Suprapubic skin (tissue), 4 donors: ENCODE data around the gene SEMA6A.

ENCODE experiments used
- EP300 ChIP-seq: sonication (generic); formaldehyde crosslinking; IDR thresholded peaks from one replicate; pipeline ENCODE4 v1.6.1; 2017; ENCODE audit warnings: antibody characterized with exemption
- POLR2A ChIP-seq, 2 donors: fragments of 450-650 bp; IDR thresholded peaks; one replicate each; pipeline ENCODE4 v1.6.1; 2017; ENCODE audit warnings: antibody characterized with exemption in 2 of 2, mild to moderate bottlenecking in 2 of 2, moderate library complexity in 2 of 2
- POLR2AphosphoS5 ChIP-seq, 3 donors: sonication (generic); formaldehyde crosslinking; IDR thresholded peaks; one replicate each; pipeline ENCODE4 v1.6.1; 2017; ENCODE audit warnings: antibody characterized with exemption in 3 of 3
- TF ChIP-seq, protein P1 (sequence below), 2 donors: fragments of 200-600 bp in 1 of 2; fragments of 450-650 bp in 1 of 2; sonication (generic) in 1 of 2; IDR thresholded peaks; one replicate each; pipeline ENCODE4 v1.5.1; 2016 to 2019; ENCODE audit warnings: antibody characterized with exemption in 2 of 2, mild to moderate bottlenecking in 1 of 2, moderate library complexity in 1 of 2

GRCh38 chr5:116569999-116570398 is 4.6 kb downstream of the SEMA6A start:
- TF ChIP-seq, protein P1, sequence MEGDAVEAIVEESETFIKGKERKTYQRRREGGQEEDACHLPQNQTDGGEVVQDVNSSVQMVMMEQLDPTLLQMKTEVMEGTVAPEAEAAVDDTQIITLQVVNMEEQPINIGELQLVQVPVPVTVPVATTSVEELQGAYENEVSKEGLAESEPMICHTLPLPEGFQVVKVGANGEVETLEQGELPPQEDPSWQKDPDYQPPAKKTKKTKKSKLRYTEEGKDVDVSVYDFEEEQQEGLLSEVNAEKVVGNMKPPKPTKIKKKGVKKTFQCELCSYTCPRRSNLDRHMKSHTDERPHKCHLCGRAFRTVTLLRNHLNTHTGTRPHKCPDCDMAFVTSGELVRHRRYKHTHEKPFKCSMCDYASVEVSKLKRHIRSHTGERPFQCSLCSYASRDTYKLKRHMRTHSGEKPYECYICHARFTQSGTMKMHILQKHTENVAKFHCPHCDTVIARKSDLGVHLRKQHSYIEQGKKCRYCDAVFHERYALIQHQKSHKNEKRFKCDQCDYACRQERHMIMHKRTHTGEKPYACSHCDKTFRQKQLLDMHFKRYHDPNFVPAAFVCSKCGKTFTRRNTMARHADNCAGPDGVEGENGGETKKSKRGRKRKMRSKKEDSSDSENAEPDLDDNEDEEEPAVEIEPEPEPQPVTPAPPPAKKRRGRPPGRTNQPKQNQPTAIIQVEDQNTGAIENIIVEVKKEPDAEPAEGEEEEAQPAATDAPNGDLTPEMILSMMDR (IDR thresholded peaks at IDR 0.05): no peak
- no peak for TF ChIP-seq POLR2AphosphoS5 (IDR thresholded peaks at IDR 0.05)
- no peak for TF ChIP-seq POLR2A (IDR thresholded peaks at IDR 0.05)
- no peak for TF ChIP-seq EP300
